Endothelial cell of umbilical vein (primary cell): Measurements from ENCODE around the gene CXCL17.

Experiments used
- CTCF ChIP-seq, 2 donors: IDR thresholded peaks; 1 replicate in 1 of 2; 2 replicates in 1 of 2; pipeline ENCODE4 v1.5.1; 2011; ENCODE audit warnings: low read length in 2 of 2, mild to moderate bottlenecking in 2 of 2, moderate library complexity in 2 of 2, control low read depth in 1 of 2, inconsistent platforms in 1 of 2, low read depth in 1 of 2; ENCODE audit not compliant: insufficient read depth in 1 of 2; ENCODE audit errors: extremely low read depth in 1 of 2
- EZH2 ChIP-seq: IDR thresholded peaks from 2 replicates; pipeline ENCODE4 v1.6.1; 2012; ENCODE audit warnings: borderline replicate concordance, low read depth, mild to moderate bottlenecking, moderate library complexity, low read length, inconsistent platforms; ENCODE audit not compliant: severe bottlenecking
- JUN ChIP-seq: IDR thresholded peaks from 2 replicates; pipeline ENCODE4 v1.6.1; 2011; ENCODE audit warnings: borderline replicate concordance, low read depth; ENCODE audit not compliant: insufficient read length, insufficient read depth
- MAX ChIP-seq: IDR thresholded peaks from 2 replicates; pipeline ENCODE4 v1.6.1; 2011; ENCODE audit not compliant: insufficient read depth, insufficient read length
- MYC ChIP-seq: IDR thresholded peaks from one replicate; pipeline ENCODE4 v1.6.1; 2011; ENCODE audit warnings: mild to moderate bottlenecking, low read depth, low read length
- POLR2AphosphoS5 ChIP-seq: IDR thresholded peaks from 2 replicates; pipeline ENCODE4 v1.6.1; 2012; ENCODE audit warnings: low read depth, mild to moderate bottlenecking, control low read depth, low read length, moderate library complexity; ENCODE audit not compliant: insufficient read depth

GRCh38 chr19:42421101-42421500 lies 21.6 kb downstream of the CXCL17 start:
- no peak for TF ChIP-seq JUN
- TF ChIP-seq CTCF (IDR thresholded peaks at IDR 0.05; ENCODE audit: extremely low read depth in 1 of 2, insufficient read depth in 1 of 2, low read depth in 1 of 2, low read length in 2 of 2), result no peak
- no peak for TF ChIP-seq MAX
- TF ChIP-seq EZH2, result no peak
- TF ChIP-seq POLR2AphosphoS5, result no peak
- TF ChIP-seq MYC, result no peak
